Activated B cell treated with CpG ODN at 0.5 μM for 24 hours (primary cell): ENCODE data around the gene LIAS. TPM values are rescaled to one million over a fixed set of nuclear protein-coding genes. Genes with fewer than 3 reads are reported as not detected.
"Not testable (repeated sequence)": the region's sequence is repeated elsewhere in the genome, so short reads cannot be mapped to it uniquely, and the experiment has no call there.

Source experiments
- ATAC-seq: fragments of 200-7000 bp; cut with Tn5 transposase; one replicate; pipeline ENCODE4 v1.10.0; 2021; ENCODE audit warnings: low read depth, mild to moderate bottlenecking, moderate library complexity
- CTCF ChIA-PET: fragments of 350-600 bp; sonication (Branson Sonifier 250); formaldehyde crosslinking; loops from one replicate; lab custom pipeline; 2021; ENCODE audit warnings: antibody characterized with exemption; lab: Charles Lee
- POLR2A ChIA-PET: fragments of 350-600 bp; sonication (Branson Sonifier 250); formaldehyde crosslinking; loops from one replicate; lab custom pipeline; 2021; ENCODE audit warnings: antibody characterized with exemption; lab: Charles Lee
- DNase-seq: peaks from one replicate; pipeline ENCODE4 v3.0.0; 2022
- H3K27ac Mint-ChIP-seq: one replicate; pipeline ENCODE4 v1.8.0; 2020; ENCODE audit warnings: mixed read lengths
- H3K27me3 Mint-ChIP-seq: one replicate; pipeline ENCODE4 v1.8.0; 2021; ENCODE audit warnings: mixed read lengths
- H3K36me3 Mint-ChIP-seq: one replicate; pipeline ENCODE4 v1.8.0; 2021; ENCODE audit warnings: low read depth, mixed read lengths
- H3K4me1 Mint-ChIP-seq: one replicate; pipeline ENCODE4 v1.8.0; 2021; ENCODE audit warnings: mixed read lengths
- H3K4me3 Mint-ChIP-seq: one replicate; pipeline ENCODE4 v1.8.0; 2020; ENCODE audit warnings: mild to moderate bottlenecking, mixed read lengths
- H3K9me3 Mint-ChIP-seq: one replicate; pipeline ENCODE4 v1.8.0; 2020; ENCODE audit warnings: mixed read lengths
- intact Hi-C: fragments of 100-400 bp; cut with micrococcal nuclease; formaldehyde crosslinking; loops from one replicate; pipeline ENCODE4 v1.15.1; 2024
- total RNA-seq: library from RNA; stranded (reverse); gene quantifications from 2 replicates; pipeline ENCODE4 v1.2.3, GENCODE V29; 2022
- TF ChIP-seq, protein P1 (sequence below): fragments of 200-600 bp; IDR thresholded peaks from one replicate; pipeline ENCODE4 v1.8.0; 2022; ENCODE audit warnings: antibody characterized with exemption, mild to moderate bottlenecking

LIAS gene
- total RNA-seq, 1 donor from 2014 or later, result 20.5 TPM

DNA sequence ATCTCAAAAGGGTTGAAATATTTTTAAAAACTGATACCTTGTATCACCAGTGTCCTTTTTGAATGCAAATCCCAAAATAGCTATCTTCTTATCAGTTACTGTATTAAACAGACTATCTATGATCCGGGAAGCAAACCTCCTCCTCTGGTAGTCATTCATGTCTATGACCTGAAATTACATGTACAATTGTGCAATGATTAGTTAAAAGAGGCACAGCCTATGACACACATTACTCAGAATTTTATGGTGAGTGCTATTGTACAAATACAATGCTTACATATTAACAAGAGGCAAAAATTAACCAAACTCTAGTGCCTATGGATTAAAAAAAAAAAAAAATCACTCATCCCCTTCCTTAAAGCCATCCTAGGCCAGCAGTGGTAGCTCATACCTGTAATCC is 46.7 kb downstream of the LIAS start:
- ATAC-seq (no peak), DNase-seq (no peak)
- Mint-ChIP-seq H3K4me1 (no peaks in the 10 kb centered on the region), H3K36me3 (peaks cover 88% of the 10 kb centered on the region), H3K4me3 (no peak overlapping the region), H3K27me3 (no peaks in the 10 kb centered on the region), H3K27ac (no peak overlapping the region), H3K9me3 (no peaks in the 10 kb centered on the region)
- CTCF ChIA-PET, result no interaction called here
- intact Hi-C loops, result no loop called here
- TF ChIP-seq, protein P1, sequence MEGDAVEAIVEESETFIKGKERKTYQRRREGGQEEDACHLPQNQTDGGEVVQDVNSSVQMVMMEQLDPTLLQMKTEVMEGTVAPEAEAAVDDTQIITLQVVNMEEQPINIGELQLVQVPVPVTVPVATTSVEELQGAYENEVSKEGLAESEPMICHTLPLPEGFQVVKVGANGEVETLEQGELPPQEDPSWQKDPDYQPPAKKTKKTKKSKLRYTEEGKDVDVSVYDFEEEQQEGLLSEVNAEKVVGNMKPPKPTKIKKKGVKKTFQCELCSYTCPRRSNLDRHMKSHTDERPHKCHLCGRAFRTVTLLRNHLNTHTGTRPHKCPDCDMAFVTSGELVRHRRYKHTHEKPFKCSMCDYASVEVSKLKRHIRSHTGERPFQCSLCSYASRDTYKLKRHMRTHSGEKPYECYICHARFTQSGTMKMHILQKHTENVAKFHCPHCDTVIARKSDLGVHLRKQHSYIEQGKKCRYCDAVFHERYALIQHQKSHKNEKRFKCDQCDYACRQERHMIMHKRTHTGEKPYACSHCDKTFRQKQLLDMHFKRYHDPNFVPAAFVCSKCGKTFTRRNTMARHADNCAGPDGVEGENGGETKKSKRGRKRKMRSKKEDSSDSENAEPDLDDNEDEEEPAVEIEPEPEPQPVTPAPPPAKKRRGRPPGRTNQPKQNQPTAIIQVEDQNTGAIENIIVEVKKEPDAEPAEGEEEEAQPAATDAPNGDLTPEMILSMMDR, result no peak
- POLR2A ChIA-PET, result interaction anchor here (2.1 kb wide), 1 partner anchor 133 kb away, joined by 6 read pairs; the partner anchor contains the start of gene SMIM14

DNA sequence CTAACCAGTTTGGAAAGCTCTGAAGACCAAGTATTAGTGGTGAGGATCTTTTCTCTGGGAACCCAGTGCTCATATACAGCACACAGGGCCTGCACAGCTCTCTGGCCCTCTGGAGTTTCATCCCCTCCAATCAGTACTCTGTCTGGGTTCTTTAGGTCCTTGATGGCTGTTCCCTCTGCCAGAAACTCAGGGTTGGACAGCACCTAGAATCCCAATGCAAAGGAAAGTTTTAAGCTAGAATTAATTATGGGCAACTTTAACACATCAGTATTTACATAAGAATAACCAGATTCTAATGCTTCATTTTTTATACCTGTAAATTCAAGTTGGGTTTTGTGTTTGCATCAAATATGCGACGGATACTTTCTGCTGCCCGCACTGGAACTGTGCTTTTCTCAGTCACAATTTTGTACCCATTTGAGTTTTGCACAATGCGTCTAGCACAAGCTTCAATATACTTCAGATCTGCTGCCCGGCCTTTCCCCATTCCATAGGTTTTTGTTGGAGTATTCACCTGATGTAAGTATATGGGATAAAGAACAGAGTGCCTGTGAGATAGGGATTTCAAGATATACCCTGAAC is 51.6 kb downstream of the LIAS start:
- DNase-seq, result no peak
- ATAC-seq, result no peak
- no peaks in the 10 kb centered on the region for H3K4me1 Mint-ChIP-seq
- no peak overlapping the region for H3K27ac Mint-ChIP-seq
- no peaks in the 10 kb centered on the region for H3K27me3 Mint-ChIP-seq
- H3K4me3 Mint-ChIP-seq, result no peak overlapping the region
- CTCF ChIA-PET, result interaction anchor here (0.6 kb wide), 2 partner anchors 152 to 419 kb away, joined by 3 to 4 read pairs; no protein-coding TSS in a partner anchor
- intact Hi-C loops, result no loop called here
- TF ChIP-seq, protein P1, result no peak
- no peaks in the 10 kb centered on the region for H3K9me3 Mint-ChIP-seq
- H3K36me3 Mint-ChIP-seq, result peaks cover 68% of the 10 kb centered on the region
- POLR2A ChIA-PET, result interaction anchor here (0.6 kb wide), 1 partner anchor 9 kb away, joined by 4 read pairs; no protein-coding TSS in a partner anchor

DNA sequence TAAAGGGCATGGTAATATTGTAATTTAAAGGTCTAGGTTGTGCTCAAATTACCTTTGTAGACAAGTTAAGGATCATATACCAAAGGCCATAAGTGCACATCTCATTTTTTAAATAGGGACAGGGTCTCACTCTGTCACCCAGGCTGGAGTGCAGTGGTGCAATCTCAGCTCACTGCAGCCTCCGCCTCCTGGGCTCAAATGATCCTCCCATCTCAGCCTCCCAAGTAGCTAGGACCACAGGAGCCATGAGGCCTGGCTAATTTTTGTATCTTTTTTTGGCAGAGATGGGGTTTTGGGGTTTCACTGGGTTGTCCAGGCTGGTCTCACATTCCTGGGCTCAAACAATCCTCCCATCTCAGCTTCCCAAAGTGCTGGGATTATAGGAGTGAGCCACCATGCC is 55.4 kb downstream of the LIAS start:
- H3K4me1 Mint-ChIP-seq, H3K9me3 Mint-ChIP-seq, H3K27ac Mint-ChIP-seq, H3K27me3 Mint-ChIP-seq, DNase-seq, POLR2A ChIA-PET, ATAC-seq, CTCF ChIA-PET, H3K4me3 Mint-ChIP-seq, intact Hi-C loops: not testable (repeated sequence)
- H3K36me3 Mint-ChIP-seq, result peaks cover 46% of the 10 kb centered on the region

DNA sequence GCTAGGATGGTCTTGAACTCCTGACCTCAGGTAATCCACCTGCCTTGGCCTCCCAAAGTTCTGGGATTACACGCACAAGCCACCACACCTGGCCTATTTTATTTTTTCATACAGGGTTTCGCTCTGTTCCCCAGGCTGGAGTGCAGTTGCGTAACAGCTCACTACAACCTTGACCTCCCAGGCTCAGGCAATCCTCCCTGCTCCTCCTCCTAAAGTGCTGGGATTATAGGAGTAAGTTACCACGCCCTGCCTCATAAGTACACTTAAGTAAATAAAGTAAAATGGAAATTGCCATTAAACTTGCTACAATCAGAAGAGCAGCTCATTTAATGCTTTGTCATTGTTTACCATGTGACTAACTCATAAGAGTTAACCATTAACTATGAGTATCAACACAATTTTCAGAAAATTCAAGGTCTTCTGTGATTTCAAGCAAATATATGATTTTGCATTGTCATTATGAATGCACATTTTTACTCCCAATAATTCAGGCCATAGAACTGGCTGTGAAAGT is 56.1 kb downstream of the LIAS start:
- Mint-ChIP-seq H3K36me3 (peaks cover 40% of the 10 kb centered on the region), H3K4me3 (no peak overlapping the region), H3K27ac (no peak overlapping the region), H3K4me1 (no peaks in the 10 kb centered on the region), H3K27me3 (no peaks in the 10 kb centered on the region), H3K9me3 (no peaks in the 10 kb centered on the region)
- TF ChIP-seq, protein P1, result no peak
- POLR2A ChIA-PET, result interaction anchor here (0.6 to 0.7 kb wide), 2 partner anchors 9 to 52 kb away, joined by 3 to 9 read pairs; no protein-coding TSS in a partner anchor
- ATAC-seq (no peak), DNase-seq (no peak)
- intact Hi-C loops, result no loop called here
- CTCF ChIA-PET, result no interaction called here

DNA sequence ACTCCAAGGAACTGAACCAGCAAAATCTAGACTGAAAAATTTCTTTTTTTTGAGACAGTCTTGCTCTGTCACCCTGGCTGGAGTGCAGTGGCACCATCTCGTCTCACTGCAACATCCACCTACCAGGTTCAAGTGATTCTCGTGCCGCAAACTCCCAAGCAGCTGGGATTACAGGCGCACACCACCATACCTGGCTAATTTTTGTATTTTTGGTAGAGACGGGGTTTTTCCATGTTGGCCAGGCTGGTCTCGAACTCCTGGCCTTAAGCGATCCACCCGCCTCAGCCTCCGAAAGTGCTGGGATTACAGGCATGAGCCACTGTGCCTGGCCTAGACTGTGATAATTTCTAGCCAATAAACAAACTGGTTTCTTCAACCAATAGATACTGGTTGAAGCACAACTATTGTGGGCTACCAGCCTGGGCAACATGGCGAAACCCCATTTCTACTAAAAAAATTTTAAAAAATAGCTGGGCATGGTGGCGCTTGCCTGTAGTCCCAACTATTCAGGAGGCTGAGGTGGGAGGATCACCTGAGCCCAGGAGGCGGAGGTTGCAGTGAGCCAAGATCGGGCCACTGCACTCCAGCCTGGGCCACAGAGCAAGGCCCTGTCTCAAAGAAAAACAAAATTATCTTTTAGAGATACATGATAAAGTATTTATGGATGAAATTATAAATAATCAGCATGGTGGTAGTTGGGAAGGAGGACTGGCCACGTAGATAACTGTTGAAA is 57.0 kb downstream of the LIAS start:
- POLR2A ChIA-PET, H3K27me3 Mint-ChIP-seq, H3K4me3 Mint-ChIP-seq, H3K27ac Mint-ChIP-seq, CTCF ChIA-PET, H3K9me3 Mint-ChIP-seq, ATAC-seq, intact Hi-C loops, H3K4me1 Mint-ChIP-seq, DNase-seq: not testable (repeated sequence)
- H3K36me3 Mint-ChIP-seq, result peaks cover 32% of the 10 kb centered on the region

DNA sequence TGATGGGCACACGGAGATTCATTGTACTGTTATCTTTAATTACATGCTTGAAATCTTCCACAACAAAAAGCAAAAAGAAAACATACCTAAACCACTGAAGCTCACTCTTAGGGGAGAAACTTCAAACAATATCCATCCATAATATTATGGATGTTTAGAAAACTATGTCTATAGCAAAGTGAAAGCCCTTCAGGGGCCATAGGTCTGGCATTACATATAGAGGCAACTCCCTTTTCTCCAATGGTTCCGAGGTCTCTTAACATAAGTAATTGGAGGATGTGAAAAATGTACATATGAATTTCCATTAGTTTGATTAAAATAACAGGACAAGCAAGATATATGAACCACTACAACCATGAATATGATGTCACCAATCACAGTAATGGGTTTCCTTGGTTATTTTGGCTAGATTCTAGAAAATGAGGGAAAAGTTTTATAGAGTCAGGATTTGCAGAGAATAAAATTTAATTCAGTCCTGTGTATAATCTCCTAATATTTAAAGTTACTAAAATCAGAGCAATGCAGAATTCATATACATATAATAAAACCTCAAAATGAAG is 57.6 kb downstream of the LIAS start:
- no peak overlapping the region for H3K27ac Mint-ChIP-seq
- H3K4me1 Mint-ChIP-seq, result no peaks in the 10 kb centered on the region
- ChIA-PET CTCF (no interaction called here), POLR2A (no interaction called here)
- no peak overlapping the region for H3K4me3 Mint-ChIP-seq
- intact Hi-C loops, result no loop called here
- H3K27me3 Mint-ChIP-seq, result no peaks in the 10 kb centered on the region
- no peaks in the 10 kb centered on the region for H3K9me3 Mint-ChIP-seq
- TF ChIP-seq, protein P1, result no peak
- DNase-seq (no peak), ATAC-seq (no peak)
- H3K36me3 Mint-ChIP-seq, result peaks cover 33% of the 10 kb centered on the region
